ENCODE results near the gene DUOX2.

- TF ChIP-seq CTCF (conservative IDR thresholded peaks at IDR 0.05; ENCODE audit: low read depth in 2 of 2) (no peak), EZH2 (IDR thresholded peaks at IDR 0.05; ENCODE audit: low read depth, unreplicated experiment) (no peak), REST (IDR thresholded peaks at IDR 0.05; ENCODE audit: unreplicated experiment) (no peak), EZH2phosphoT487 (IDR thresholded peaks at IDR 0.05; ENCODE audit: unreplicated experiment) (no peak)
Measured at GRCh38 chr15:45048794-45049631, 65.0 kb downstream of the DUOX2 start.
